Activated CD4-positive, alpha-beta T cell treated with anti-CD3 and anti-CD28 coated beads for 36 hours (primary cell): ENCODE data around the gene MCTP1. TPM values are rescaled to one million over a fixed set of nuclear protein-coding genes. Genes with fewer than 3 reads are reported as not detected.
"Not testable (repeated sequence)": the region's sequence is repeated elsewhere in the genome, so short reads cannot be mapped to it uniquely, and the experiment has no call there.

Experiments used
- ATAC-seq: fragments of 200-7000 bp; cut with Tn5 transposase; one replicate; pipeline ENCODE4 v1.10.0; 2021; ENCODE audit warnings: mild to moderate bottlenecking, moderate library complexity
- CTCF ChIA-PET: fragments of 350-600 bp; sonication (Branson Sonifier 250); formaldehyde crosslinking; loops from one replicate; lab custom pipeline; 2021; ENCODE audit warnings: antibody characterized with exemption; lab: Charles Lee
- POLR2A ChIA-PET: fragments of 350-600 bp; sonication (Branson Sonifier 250); formaldehyde crosslinking; loops from one replicate; lab custom pipeline; 2021; ENCODE audit warnings: antibody characterized with exemption, inconsistent platforms; lab: Charles Lee
- DNase-seq: peaks from one replicate; pipeline ENCODE4 v3.0.0-alpha.2; 2020
- H3K27ac Mint-ChIP-seq: one replicate; pipeline ENCODE4 v1.8.0; 2021; ENCODE audit warnings: mixed read lengths
- H3K27me3 Mint-ChIP-seq: one replicate; pipeline ENCODE4 v1.8.0; 2021; ENCODE audit warnings: mixed read lengths
- H3K36me3 Mint-ChIP-seq: one replicate; pipeline ENCODE4 v1.8.0; 2021; ENCODE audit warnings: low read depth, mixed read lengths
- H3K4me1 Mint-ChIP-seq: one replicate; pipeline ENCODE4 v1.8.0; 2021; ENCODE audit warnings: mixed read lengths
- H3K4me3 Mint-ChIP-seq: one replicate; pipeline ENCODE4 v1.8.0; 2021; ENCODE audit warnings: mild to moderate bottlenecking, moderate library complexity, mixed read lengths
- H3K9me3 Mint-ChIP-seq: one replicate; pipeline ENCODE4 v1.8.0; 2021; ENCODE audit warnings: low read depth, mixed read lengths
- intact Hi-C, 2 experiments: fragments of 100-400 bp; cut with DNase I in 1 of 2; cut with micrococcal nuclease in 1 of 2; formaldehyde crosslinking; loops; one replicate each; pipeline versions ENCODE4 v1.14.2 to v1.15.1; 2022 to 2024; cut with DNase I, micrococcal nuclease
- total RNA-seq, 2 experiments: library from RNA; stranded (reverse); gene quantifications; one replicate each; pipeline ENCODE4 v1.2.3, GENCODE V29; 2021

The MCTP1 gene
- total RNA-seq, 2 experiments from 2014 or later = 0.32 to 0.53 TPM

DNA sequence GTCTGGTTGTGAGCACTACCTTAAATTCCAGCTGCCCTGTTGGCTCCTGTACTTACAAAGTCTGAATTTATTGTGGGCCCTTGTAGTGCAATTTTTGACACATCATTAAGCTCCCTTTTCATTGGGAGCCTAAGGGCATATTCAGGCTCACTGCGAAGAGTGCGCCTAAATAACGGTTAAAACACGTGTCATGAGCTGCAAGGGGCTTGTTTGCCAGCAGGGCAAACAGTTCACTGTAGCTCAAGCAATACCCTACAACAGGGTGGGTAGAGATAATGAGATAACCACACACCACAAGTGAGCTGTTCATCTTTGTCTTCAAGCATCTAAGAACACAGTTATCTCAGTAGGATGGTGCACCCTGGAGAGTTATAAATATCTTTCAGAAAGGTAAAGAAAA is 452.2 kb downstream of the MCTP1 start:
- no peak for ATAC-seq
- DNase-seq = no peak
- H3K27me3 Mint-ChIP-seq = peaks cover 7% of the 10 kb centered on the region
- intact Hi-C loops = loop anchor here in 1 of 2 experiments (5.0 kb wide), 1 partner anchor 75 kb away; no protein-coding TSS in a partner anchor
- H3K4me3 Mint-ChIP-seq = no peak overlapping the region
- no peaks in the 10 kb centered on the region for H3K36me3 Mint-ChIP-seq
- H3K4me1 Mint-ChIP-seq = peaks cover 15% of the 10 kb centered on the region
- POLR2A ChIA-PET = no interaction called here
- no peaks in the 10 kb centered on the region for H3K9me3 Mint-ChIP-seq
- CTCF ChIA-PET = interaction anchor here (0.7 to 2.0 kb wide), 11 partner anchors 10 to 95 kb away, joined by 3 to 5 read pairs (median 3); no protein-coding TSS in a partner anchor
- H3K27ac Mint-ChIP-seq = no peak overlapping the region

DNA sequence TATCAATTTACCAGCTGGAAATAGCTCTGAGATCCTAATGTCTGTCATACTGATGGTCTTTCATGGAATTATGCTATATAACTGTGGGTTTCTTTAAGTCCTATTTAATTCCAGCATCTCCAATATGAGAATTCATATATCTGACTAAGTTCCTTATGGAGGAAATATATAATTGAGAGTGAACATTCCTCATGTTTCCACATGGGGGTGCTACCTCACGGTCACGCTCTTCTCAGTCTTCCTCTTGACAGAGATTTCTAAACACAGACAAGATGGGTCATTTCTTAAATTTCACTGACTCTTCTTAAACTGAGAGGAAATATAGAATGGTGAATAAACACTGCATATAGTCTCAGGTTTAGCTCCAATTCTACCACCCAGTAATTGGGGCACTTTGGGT is 454.4 kb downstream of the MCTP1 start:
- no peak overlapping the region for H3K27ac Mint-ChIP-seq
- ATAC-seq = no peak
- POLR2A ChIA-PET = no interaction called here
- peak; percentile 14 for DNase-seq
- CTCF ChIA-PET = interaction anchor here (0.5 to 1.1 kb wide), 2 partner anchors 22 to 790 kb away, joined by 3 read pairs; no protein-coding TSS in a partner anchor
- H3K4me3 Mint-ChIP-seq = no peak overlapping the region
- no peaks in the 10 kb centered on the region for H3K9me3 Mint-ChIP-seq
- H3K36me3 Mint-ChIP-seq = no peaks in the 10 kb centered on the region
- intact Hi-C loops = loop anchor here in 1 of 2 experiments (5.0 kb wide), 1 partner anchor 77 kb away; no protein-coding TSS in a partner anchor
- peaks cover 11% of the 10 kb centered on the region for H3K27me3 Mint-ChIP-seq
- H3K4me1 Mint-ChIP-seq = no peaks in the 10 kb centered on the region

DNA sequence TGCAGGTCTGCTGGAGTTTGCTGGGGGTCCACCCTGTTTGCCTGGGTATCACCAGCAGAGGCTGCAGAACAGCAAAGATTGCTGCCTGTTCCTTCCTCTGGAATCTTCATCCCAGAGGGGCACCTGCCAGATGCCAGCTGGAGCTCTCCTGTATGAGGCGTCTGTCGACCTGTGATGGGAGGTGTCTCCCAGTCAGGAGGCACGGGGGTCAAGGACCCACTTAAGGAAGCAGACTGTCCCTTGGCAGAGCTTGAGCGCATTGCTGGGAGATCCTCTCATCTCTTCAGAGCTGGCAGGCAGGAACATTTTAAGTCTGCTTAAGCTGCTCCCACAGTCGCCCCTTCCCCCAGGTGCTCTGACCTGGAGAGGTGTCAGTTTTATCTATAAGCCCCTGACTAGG is 456.7 kb downstream of the MCTP1 start:
- CTCF ChIA-PET, POLR2A ChIA-PET, H3K36me3 Mint-ChIP-seq, ATAC-seq, H3K4me1 Mint-ChIP-seq, H3K9me3 Mint-ChIP-seq, DNase-seq, H3K27ac Mint-ChIP-seq, intact Hi-C loops, H3K4me3 Mint-ChIP-seq: not testable (repeated sequence)
- H3K27me3 Mint-ChIP-seq = peaks cover 11% of the 10 kb centered on the region

DNA sequence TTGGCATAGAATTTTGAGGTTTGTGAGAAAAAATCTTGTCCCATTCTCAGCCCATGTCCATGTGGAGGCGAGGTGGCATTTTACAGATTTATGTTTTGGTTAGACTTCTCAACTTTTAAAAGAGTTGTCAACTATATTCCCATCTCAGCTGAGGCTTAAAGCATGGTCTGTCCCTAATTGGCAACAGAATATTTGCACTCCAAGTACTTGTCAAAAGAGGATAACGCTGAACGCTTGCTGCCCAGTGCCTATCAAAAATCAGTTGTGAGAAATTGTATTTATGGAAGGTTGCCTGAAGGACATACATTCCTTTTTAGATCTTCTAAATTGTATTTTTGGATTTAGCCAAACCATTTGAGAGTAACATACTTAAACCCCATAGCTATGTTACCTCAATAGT is 464.4 kb downstream of the MCTP1 start:
- Mint-ChIP-seq H3K36me3 (no peaks in the 10 kb centered on the region), H3K27me3 (no peaks in the 10 kb centered on the region), H3K27ac (no peak overlapping the region), H3K9me3 (no peaks in the 10 kb centered on the region), H3K4me1 (no peaks in the 10 kb centered on the region), H3K4me3 (no peak overlapping the region)
- ChIA-PET CTCF (interaction anchor here (1.1 kb wide), 1 partner anchor 9 kb away, joined by 4 read pairs; no protein-coding TSS in a partner anchor), POLR2A (no interaction called here)
- DNase-seq (no peak), ATAC-seq (no peak)
- intact Hi-C loops = no loop called here

DNA sequence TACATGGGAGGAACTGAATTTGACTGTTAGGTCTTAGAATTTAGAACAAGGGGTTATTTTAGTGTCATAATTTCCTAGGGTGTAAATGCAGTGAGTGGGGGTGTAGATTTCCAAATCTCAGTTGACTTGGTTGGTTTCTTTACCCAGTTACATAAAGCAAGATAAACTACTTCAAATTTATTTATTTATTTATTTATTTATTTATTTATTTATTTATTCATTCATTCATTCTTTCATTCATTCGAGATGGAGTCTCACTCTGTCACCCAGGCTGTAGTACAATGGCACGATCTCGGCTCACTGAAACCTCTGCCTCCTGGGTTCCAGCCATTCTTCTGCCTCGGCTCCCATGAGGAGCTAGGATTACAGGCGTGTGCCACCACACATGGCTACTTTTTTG is 466.0 kb downstream of the MCTP1 start:
- Mint-ChIP-seq H3K36me3 (no peaks in the 10 kb centered on the region), H3K4me3 (no peak overlapping the region), H3K9me3 (no peaks in the 10 kb centered on the region), H3K27me3 (no peaks in the 10 kb centered on the region), H3K27ac (no peak overlapping the region), H3K4me1 (no peaks in the 10 kb centered on the region)
- intact Hi-C loops = no loop called here
- ATAC-seq (no peak), DNase-seq (no peak)
- POLR2A ChIA-PET = no interaction called here
- CTCF ChIA-PET = no interaction called here

DNA sequence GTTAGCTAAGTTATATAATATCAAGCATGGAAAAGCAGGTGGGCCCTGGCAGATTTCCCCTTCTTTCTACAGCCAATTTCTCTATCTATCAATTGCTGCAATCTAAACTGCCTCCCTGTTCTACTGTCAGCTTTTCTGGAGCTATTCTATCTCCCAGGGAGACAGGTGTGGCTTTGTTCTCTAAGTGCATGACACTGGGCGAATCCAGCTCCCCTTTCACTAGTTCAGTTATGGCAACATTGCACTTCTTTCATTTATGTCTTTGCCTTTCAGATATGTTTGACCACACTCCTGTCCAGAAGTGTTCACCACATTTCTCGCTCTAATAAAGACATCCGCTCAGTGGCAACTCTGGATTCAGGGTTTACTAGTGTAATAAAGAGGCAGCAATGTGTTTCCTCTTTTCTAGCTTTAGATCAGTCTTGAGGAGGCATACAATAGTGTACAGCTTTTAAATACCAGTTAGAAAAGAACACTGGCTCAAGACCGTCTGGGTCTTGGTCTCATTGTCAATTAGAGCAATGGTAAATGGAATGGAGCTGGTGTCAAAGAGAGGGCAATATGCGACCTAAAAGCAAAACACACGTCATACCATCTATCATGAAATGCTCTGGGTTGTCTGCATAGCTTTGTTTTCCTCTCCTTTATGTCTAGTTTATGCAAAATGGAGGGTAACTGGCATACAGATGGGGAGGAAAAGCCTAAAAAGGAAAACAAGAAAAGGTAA is 469.4 kb downstream of the MCTP1 start:
- no peaks in the 10 kb centered on the region for H3K36me3 Mint-ChIP-seq
- no peaks in the 10 kb centered on the region for H3K4me1 Mint-ChIP-seq
- DNase-seq (no peak), ATAC-seq (no peak)
- peaks cover 2% of the 10 kb centered on the region for H3K27me3 Mint-ChIP-seq
- ChIA-PET POLR2A (interaction anchor here (0.6 kb wide), 1 partner anchor 210 kb away, joined by 3 read pairs; no protein-coding TSS in a partner anchor), CTCF (interaction anchor here (1.0 to 1.5 kb wide), 3 partner anchors 11 to 78 kb away, joined by 3 to 4 read pairs (median 4); no protein-coding TSS in a partner anchor)
- H3K27ac Mint-ChIP-seq = no peak overlapping the region
- H3K9me3 Mint-ChIP-seq = no peaks in the 10 kb centered on the region
- intact Hi-C loops = no loop called here
- H3K4me3 Mint-ChIP-seq = no peak overlapping the region

DNA sequence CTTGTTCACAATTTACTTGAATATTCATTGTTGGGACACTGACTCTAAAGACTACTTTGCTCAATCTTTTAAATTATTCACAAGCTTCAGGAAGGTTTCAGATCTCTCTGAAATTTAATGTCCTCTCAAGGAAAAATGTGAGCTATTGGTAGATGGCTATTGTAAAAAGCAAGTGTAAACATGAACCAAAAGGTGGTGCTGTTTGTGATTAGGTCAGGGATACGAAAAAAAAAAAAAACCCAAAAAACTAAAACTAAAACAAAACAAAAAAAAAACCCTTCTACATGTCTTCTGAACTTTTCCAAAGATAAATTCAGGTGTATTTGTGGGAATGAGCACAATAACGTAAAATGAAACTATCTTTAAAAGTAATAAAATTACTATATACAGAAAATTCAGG is 472.7 kb downstream of the MCTP1 start:
- no peaks in the 10 kb centered on the region for H3K9me3 Mint-ChIP-seq
- H3K27me3 Mint-ChIP-seq = peaks cover 5% of the 10 kb centered on the region
- H3K27ac Mint-ChIP-seq = no peak overlapping the region
- CTCF ChIA-PET = interaction anchor here (0.9 to 1.6 kb wide), 2 partner anchors 36 to 95 kb away, joined by 3 read pairs; no protein-coding TSS in a partner anchor
- ATAC-seq = no peak
- no peak for DNase-seq
- no peaks in the 10 kb centered on the region for H3K36me3 Mint-ChIP-seq
- POLR2A ChIA-PET = no interaction called here
- peaks cover 3% of the 10 kb centered on the region for H3K4me1 Mint-ChIP-seq
- no peak overlapping the region for H3K4me3 Mint-ChIP-seq
- intact Hi-C loops = no loop called here

DNA sequence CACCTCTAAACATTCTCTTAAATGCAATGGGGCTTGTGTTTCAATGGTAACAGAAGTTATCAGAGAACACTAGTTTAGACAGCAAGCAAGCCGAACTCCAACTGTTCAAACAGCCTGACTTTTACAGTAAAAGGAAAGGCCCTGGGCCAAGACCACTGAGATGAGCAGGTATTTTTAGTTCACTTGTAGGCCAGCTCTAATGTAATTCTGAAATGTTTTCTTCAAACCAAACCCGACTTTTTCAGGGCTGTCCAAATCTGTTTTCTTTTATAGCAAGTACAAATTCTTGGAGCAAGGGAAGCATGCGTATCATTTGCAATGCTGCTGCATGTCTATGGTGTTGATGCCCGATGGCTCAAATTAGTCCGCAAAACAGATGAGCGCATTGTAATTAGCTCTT is 473.6 kb downstream of the MCTP1 start:
- CTCF ChIA-PET = interaction anchor here (0.7 to 1.7 kb wide), 5 partner anchors 17 to 96 kb away, joined by 3 to 5 read pairs (median 3); no protein-coding TSS in a partner anchor
- H3K4me3 Mint-ChIP-seq = no peak overlapping the region
- peaks cover 3% of the 10 kb centered on the region for H3K4me1 Mint-ChIP-seq
- intact Hi-C loops = no loop called here
- H3K27me3 Mint-ChIP-seq = peaks cover 5% of the 10 kb centered on the region
- ATAC-seq = no peak
- no peak overlapping the region for H3K27ac Mint-ChIP-seq
- POLR2A ChIA-PET = no interaction called here
- H3K36me3 Mint-ChIP-seq = no peaks in the 10 kb centered on the region
- DNase-seq = no peak
- H3K9me3 Mint-ChIP-seq = no peaks in the 10 kb centered on the region

DNA sequence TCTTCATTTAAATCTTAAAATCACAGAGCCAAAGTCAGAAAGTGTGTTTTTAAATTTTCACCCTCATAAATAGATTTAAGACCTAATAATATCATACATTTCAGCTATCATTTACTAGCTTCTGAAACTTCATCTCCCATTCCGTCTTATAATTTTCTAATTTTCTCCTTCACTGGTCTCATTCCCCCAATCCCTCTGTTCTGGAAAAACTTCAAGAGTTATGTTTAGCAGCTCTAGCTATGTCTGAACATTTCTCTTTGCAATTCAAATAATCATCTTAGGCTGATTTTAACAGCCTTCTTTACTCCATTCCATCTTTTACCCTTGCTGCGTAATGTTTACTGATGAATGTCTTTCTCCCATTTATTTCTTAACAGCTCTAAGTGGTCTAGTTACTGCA is 474.0 kb downstream of the MCTP1 start:
- CTCF ChIA-PET = interaction anchor here (0.7 to 1.7 kb wide), 4 partner anchors 16 to 97 kb away, joined by 3 to 5 read pairs (median 4); no protein-coding TSS in a partner anchor
- peaks cover 5% of the 10 kb centered on the region for H3K27me3 Mint-ChIP-seq
- H3K4me3 Mint-ChIP-seq = no peak overlapping the region
- H3K36me3 Mint-ChIP-seq = no peaks in the 10 kb centered on the region
- ATAC-seq (no peak), DNase-seq (no peak)
- H3K9me3 Mint-ChIP-seq = no peaks in the 10 kb centered on the region
- H3K27ac Mint-ChIP-seq = no peak overlapping the region
- intact Hi-C loops = no loop called here
- POLR2A ChIA-PET = no interaction called here
- peaks cover 3% of the 10 kb centered on the region for H3K4me1 Mint-ChIP-seq

DNA sequence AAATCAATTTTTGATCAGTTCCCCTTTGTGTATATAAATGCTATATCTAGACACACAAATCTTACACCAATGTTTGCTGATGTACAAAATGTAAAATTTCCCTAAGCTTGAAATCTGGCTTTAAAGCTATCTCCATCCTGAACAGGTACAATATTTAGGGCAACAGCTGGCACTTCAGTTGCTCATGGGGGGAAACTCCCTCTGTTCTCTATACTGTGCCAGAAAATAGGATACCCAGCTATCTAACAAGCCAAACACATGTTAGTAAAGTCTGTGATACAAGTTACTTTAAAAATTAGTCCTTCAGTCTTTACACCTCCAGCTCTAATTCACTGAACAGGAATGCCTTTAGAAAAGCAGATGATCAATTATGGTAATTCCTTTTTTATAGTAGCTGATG is 474.6 kb downstream of the MCTP1 start:
- Mint-ChIP-seq H3K36me3 (no peaks in the 10 kb centered on the region), H3K27ac (no peak overlapping the region), H3K27me3 (peaks cover 5% of the 10 kb centered on the region), H3K4me1 (peaks cover 3% of the 10 kb centered on the region), H3K9me3 (no peaks in the 10 kb centered on the region), H3K4me3 (no peak overlapping the region)
- intact Hi-C loops = no loop called here
- no peak for ATAC-seq
- ChIA-PET POLR2A (no interaction called here), CTCF (interaction anchor here (0.6 to 1.7 kb wide), 3 partner anchors 16 to 73 kb away, joined by 3 to 5 read pairs (median 4); no protein-coding TSS in a partner anchor)
- no peak for DNase-seq

DNA sequence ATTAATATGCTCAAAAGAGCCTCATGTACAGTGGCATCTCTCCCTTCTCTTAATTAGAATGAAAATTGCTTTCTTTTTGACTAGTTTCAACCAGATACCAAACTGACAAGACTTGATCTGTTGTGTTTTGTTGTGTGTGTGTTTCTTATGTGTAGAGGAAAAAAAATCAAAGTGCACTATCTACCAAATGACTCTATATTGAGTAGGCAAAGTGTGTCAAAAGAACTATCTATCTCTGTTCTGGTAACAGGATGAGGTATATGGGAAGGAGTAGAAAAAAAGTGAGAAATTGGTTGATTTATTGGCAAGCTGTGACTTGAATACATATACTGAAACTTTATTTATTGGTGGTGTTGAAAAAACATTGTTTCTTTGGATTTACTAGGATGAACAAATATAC is 476.4 kb downstream of the MCTP1 start:
- CTCF ChIA-PET = interaction anchor here (0.8 kb wide), 1 partner anchor 22 kb away, joined by 3 read pairs; no protein-coding TSS in a partner anchor
- ATAC-seq = no peak
- no peak overlapping the region for H3K27ac Mint-ChIP-seq
- peaks cover 3% of the 10 kb centered on the region for H3K4me1 Mint-ChIP-seq
- intact Hi-C loops = no loop called here
- H3K4me3 Mint-ChIP-seq = no peak overlapping the region
- POLR2A ChIA-PET = no interaction called here
- no peaks in the 10 kb centered on the region for H3K9me3 Mint-ChIP-seq
- no peak for DNase-seq
- peaks cover 5% of the 10 kb centered on the region for H3K27me3 Mint-ChIP-seq
- no peaks in the 10 kb centered on the region for H3K36me3 Mint-ChIP-seq
